ENCODE data around the gene TOMM5.

DNA sequence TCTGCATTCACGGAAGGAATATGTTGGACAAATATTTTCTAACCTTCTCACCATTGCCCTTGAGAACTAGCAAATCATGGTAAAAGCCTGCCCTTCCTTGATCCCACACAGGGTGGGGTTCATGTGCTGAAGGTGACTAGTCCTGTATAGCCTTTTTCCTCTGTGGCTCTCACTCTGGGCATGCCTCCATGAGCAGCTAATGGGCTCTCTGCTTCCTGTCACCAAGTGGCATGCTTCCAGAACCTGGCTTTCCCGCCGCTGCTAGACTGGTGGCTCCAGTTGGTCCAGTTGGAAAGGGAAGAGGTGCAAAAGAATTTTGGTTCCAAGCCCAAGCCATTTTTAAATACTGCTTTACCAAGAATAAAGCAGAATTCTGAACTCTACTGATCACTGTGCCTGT lies 51.8 kb downstream of the TOMM5 start:
- no peak for TF ChIP-seq CTCF (IDR thresholded peaks at IDR 0.05)
- TF ChIP-seq ZFX (IDR thresholded peaks at IDR 0.05; ENCODE audit: borderline replicate concordance): no peak

Data from 22Rv1 (cell line).